RKO (cell line): ENCODE measurements around the gene ADD1.

ENCODE experiments used
- DNase-seq: peaks from one replicate; pipeline ENCODE4 v3.0.0-alpha.2; 2016; ENCODE audit warnings: low spot score

Gene ADD1

GRCh38 chr4:2843263-2843940, at the start of gene ADD1:
Gene ADD1 (plus strand): TSS chr4:2843844. CDS start chr4:2875916, 32,072 bp downstream.
- DNase-seq = peak; percentile 87

- peak; percentile 36 for DNase-seq
These were observed 49.0 kb upstream of the ADD1 start for GRCh38 chr4:2794486-2795299.

- no peak for DNase-seq
These were observed 48.2 kb upstream of the ADD1 start for GRCh38 chr4:2795300-2795892.

- DNase-seq = no peak
These were observed 47.5 kb upstream of the ADD1 start for GRCh38 chr4:2795893-2796848.

- no peak for DNase-seq
These were observed 46.6 kb upstream of the ADD1 start for GRCh38 chr4:2796849-2797544.

GRCh38 chr4:2797545-2798305, 45.9 kb upstream of the ADD1 start:
- no peak for DNase-seq

GRCh38 chr4:2798399-2799223, 45.0 kb upstream of the ADD1 start:
- no peak for DNase-seq

- no peak for DNase-seq
These were observed 44.3 kb upstream of the ADD1 start for GRCh38 chr4:2799224-2799911.

GRCh38 chr4:2799971-2800690, 43.5 kb upstream of the ADD1 start:
- DNase-seq = no peak

- no peak for DNase-seq
These were observed 42.7 kb upstream of the ADD1 start for GRCh38 chr4:2800691-2801596.

GRCh38 chr4:2802618-2803531, 40.8 kb upstream of the ADD1 start:
- no peak for DNase-seq

GRCh38 chr4:2803624-2804448, 39.8 kb upstream of the ADD1 start:
- DNase-seq = peak; percentile 49

- no peak for DNase-seq
These were observed 39.1 kb upstream of the ADD1 start for GRCh38 chr4:2804449-2804972.

- DNase-seq = no peak
These were observed 38.6 kb upstream of the ADD1 start for GRCh38 chr4:2804973-2805501.
